22Rv1 (cell line): ENCODE measurements around the gene ITGB3.

Experiments
- H3K27ac ChIP-seq: fragments of 450-650 bp; 2 replicates; pipeline ENCODE4 v1.5.1; 2017
- CTCF ChIP-seq: fragments of 450-650 bp; IDR thresholded peaks from 2 replicates; pipeline ENCODE4 v1.5.1; 2017; ENCODE audit warnings: mild to moderate bottlenecking
- ZFX ChIP-seq: fragments of 450-650 bp; IDR thresholded peaks from 2 replicates; pipeline ENCODE4 v1.6.1; 2017; ENCODE audit warnings: antibody characterized with exemption, borderline replicate concordance

The ITGB3 gene

GRCh38 chr17:47335101-47335936 is 81.7 kb downstream of the ITGB3 start:
- no peak overlapping the region for H3K27ac ChIP-seq
- TF ChIP-seq CTCF (no peak), ZFX (no peak)

GRCh38 chr17:47338026-47338425 is 84.4 kb downstream of the ITGB3 start:
- H3K27ac ChIP-seq: no peak overlapping the region
- TF ChIP-seq CTCF (no peak), ZFX (no peak)

GRCh38 chr17:47352848-47353247 is 99.2 kb downstream of the ITGB3 start:
- no peak overlapping the region for H3K27ac ChIP-seq
- TF ChIP-seq CTCF: no peak
- no peak for TF ChIP-seq ZFX

- TF ChIP-seq ZFX: no peak
These were observed 105.0 kb downstream of the ITGB3 start for GRCh38 chr17:47358652-47359051.

More at GRCh38 chr17:47358652-47359051, 105.0 kb downstream of the ITGB3 start:
- no peak overlapping the region for H3K27ac ChIP-seq
